Parathyroid adenoma (tissue), 2 donors: Measurements from ENCODE around the gene INIP.

Experiments used
- H2AFZ ChIP-seq: fragments of 300-600 bp; sonication (generic); one replicate; pipeline ENCODE4 v1.7.0; 2017; ENCODE audit warnings: antibody characterized with exemption, mild to moderate bottlenecking
- H3K27ac ChIP-seq: fragments of 300-600 bp; sonication (generic); one replicate; pipeline ENCODE4 v1.7.0; 2017
- H3K27me3 ChIP-seq: fragments of 300-600 bp; sonication (generic); one replicate; pipeline ENCODE4 v1.7.0; 2017; ENCODE audit warnings: low read length; ENCODE audit not compliant: control insufficient read depth, insufficient read depth
- H3K36me3 ChIP-seq: fragments of 300-600 bp; sonication (generic); one replicate; pipeline ENCODE4 v1.7.0; 2017; ENCODE audit warnings: low read length; ENCODE audit not compliant: control insufficient read depth, insufficient read depth
- H3K4me1 ChIP-seq: fragments of 300-600 bp; sonication (generic); one replicate; pipeline ENCODE4 v1.7.0; 2017; ENCODE audit warnings: control low read depth
- H3K4me2 ChIP-seq: fragments of 300-600 bp; sonication (generic); one replicate; pipeline ENCODE4 v1.7.0; 2017; ENCODE audit warnings: low read length
- H3K4me3 ChIP-seq: fragments of 300-600 bp; sonication (generic); one replicate; pipeline ENCODE4 v1.7.0; 2017; ENCODE audit warnings: low read depth, low read length
- H3K79me2 ChIP-seq: fragments of 300-600 bp; sonication (generic); one replicate; pipeline ENCODE4 v1.7.0; 2017; ENCODE audit warnings: control low read depth
- H3K9ac ChIP-seq: fragments of 300-600 bp; sonication (generic); one replicate; pipeline ENCODE4 v1.7.0; 2017; ENCODE audit warnings: mild to moderate bottlenecking
- H3K9me3 ChIP-seq: fragments of 300-600 bp; sonication (generic); one replicate; pipeline ENCODE4 v1.7.0; 2017; ENCODE audit warnings: low read length; ENCODE audit not compliant: control insufficient read depth
- TF ChIP-seq, protein P1 (sequence below): fragments of 300-600 bp; sonication (generic); IDR thresholded peaks from one replicate; pipeline ENCODE4 v1.7.0; 2017; ENCODE audit warnings: antibody characterized with exemption, mild to moderate bottlenecking
- donor health status: primary hyperparathyroidism.

The INIP gene

DNA sequence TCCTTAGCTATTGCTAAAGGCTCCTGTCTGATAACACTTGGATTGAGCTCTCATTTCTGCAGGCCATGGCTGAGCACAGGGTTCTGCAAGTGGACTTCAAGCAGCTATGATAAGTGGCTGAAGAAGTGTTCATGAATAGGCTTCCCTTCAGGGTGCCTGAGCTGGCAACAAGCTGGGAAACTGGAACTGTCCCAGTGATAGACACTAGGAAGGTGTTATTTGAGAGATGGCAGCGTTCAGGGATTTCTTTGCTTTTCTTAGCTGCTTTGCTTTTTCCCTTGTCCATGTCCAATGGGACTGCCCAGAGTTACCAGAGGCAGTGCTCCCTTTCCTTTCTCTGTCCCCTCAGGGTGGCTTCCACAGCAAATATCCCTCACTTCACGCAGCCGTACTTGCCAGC is 75.8 kb downstream of the INIP start:
- H3K27me3 ChIP-seq: no peaks in the 10 kb centered on the region
- no peak overlapping the region for H3K9ac ChIP-seq
- no peak overlapping the region for H3K4me3 ChIP-seq
- no peaks in the 10 kb centered on the region for H3K9me3 ChIP-seq
- no peak overlapping the region for H3K4me2 ChIP-seq
- TF ChIP-seq, protein P1, sequence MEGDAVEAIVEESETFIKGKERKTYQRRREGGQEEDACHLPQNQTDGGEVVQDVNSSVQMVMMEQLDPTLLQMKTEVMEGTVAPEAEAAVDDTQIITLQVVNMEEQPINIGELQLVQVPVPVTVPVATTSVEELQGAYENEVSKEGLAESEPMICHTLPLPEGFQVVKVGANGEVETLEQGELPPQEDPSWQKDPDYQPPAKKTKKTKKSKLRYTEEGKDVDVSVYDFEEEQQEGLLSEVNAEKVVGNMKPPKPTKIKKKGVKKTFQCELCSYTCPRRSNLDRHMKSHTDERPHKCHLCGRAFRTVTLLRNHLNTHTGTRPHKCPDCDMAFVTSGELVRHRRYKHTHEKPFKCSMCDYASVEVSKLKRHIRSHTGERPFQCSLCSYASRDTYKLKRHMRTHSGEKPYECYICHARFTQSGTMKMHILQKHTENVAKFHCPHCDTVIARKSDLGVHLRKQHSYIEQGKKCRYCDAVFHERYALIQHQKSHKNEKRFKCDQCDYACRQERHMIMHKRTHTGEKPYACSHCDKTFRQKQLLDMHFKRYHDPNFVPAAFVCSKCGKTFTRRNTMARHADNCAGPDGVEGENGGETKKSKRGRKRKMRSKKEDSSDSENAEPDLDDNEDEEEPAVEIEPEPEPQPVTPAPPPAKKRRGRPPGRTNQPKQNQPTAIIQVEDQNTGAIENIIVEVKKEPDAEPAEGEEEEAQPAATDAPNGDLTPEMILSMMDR: no peak
- H2AFZ ChIP-seq: no peak overlapping the region
- no peaks in the 10 kb centered on the region for H3K79me2 ChIP-seq
- no peaks in the 10 kb centered on the region for H3K4me1 ChIP-seq
- H3K36me3 ChIP-seq: no peaks in the 10 kb centered on the region
- H3K27ac ChIP-seq: no peak overlapping the region

DNA sequence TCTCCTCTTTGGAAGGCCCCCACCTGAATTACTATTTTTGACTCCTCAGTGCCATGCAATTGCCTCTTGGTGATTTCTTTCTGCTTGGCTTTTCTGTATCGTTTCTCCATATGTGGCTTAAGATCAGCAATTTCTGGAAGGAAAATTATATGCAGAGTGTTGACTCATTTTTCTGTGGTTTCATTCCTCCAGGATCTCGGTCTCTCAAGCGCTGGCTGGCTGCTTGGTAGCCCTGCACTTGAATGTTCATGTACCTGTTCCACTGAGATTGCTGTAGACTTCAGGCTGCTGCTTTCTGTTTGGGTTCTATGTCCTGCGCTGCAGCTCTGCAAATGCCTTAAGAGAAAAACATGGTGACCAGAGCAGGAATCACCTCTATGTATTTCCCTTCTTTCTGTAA is 77.6 kb downstream of the INIP start:
- TF ChIP-seq, protein P1: no peak
- Histone ChIP-seq H3K36me3 (no peaks in the 10 kb centered on the region), H3K79me2 (no peaks in the 10 kb centered on the region), H3K4me3 (no peak overlapping the region), H3K9me3 (no peaks in the 10 kb centered on the region), H2AFZ (no peak overlapping the region), H3K27me3 (no peaks in the 10 kb centered on the region), H3K27ac (no peak overlapping the region), H3K9ac (no peak overlapping the region), H3K4me1 (no peaks in the 10 kb centered on the region), H3K4me2 (no peak overlapping the region)
